ENCODE data around the gene PRR5L. TPM values are rescaled to one million over a fixed set of nuclear protein-coding genes. Genes with fewer than 3 reads are reported as not detected.

PRR5L gene
- total and polyA plus RNA-seq, 9 of the 15 experiments (the other 6 are each of a cell fraction or from before 2014, with no cell fraction given): 0.11 to 0.60 (median 0.36) TPM; not detected in 2

DNA sequence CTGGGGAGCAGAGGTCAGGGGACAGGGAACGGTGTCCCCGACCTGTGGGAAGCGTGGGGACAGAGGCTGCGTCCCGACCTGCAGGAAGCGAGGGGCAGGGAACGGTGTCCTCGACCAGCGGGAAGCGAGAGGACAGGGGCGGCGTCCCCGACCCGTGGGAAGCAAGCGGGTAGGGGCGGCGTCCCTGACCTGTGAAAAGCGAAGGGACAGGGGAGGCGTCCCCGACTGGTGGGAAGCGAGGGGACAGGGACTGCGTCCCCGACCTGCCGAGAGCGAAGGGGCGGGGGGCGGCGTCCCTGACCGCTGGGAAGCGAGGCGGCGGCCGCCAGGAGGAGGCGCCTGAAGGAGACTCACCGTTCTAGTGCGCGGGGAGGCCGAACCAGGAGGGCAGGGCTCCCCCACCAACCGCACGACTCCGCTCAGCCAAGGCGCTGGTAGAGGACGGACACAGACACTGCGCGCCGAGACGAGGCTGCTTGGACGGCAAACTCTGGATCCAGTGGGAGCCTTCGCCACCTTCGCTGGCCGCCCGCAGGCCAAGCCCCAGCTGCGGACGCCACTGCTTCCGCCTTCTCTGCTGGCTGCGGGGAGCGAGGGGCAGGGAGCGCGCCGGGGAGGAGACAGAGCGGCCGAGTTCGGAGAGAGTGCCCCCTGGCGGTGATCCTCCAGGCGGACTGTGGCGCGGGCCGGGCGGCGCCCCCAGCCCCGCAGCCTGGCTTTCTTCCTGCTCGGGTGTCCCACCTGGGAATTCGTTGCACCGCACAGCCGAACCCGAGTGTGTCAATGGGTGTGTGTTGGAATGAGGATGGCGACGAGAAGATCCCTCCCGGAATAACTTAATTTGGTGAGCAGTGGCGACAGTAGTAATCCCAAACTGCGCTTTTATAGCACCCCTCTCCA is 213.9 kb downstream of the PRR5L start, which contains the start of gene TRAF6 (continued):
- TF ChIP-seq ZNF76 (CRISPR knock-in tag; IDR thresholded peaks at IDR 0.05; ENCODE audit: borderline replicate concordance) (no peak), U2AF1 (optimal IDR thresholded peaks at IDR 0.05; ENCODE audit: low read depth, low read length) (peak; percentile 82), ZNF324 (CRISPR knock-in tag; IDR thresholded peaks at IDR 0.05) (no peak), THAP7 (CRISPR knock-in tag; IDR thresholded peaks at IDR 0.05) (no peak), MEF2A (IDR thresholded peaks at IDR 0.05; ENCODE audit: control insufficient read depth, low read depth, low read length) (no peak), FOXK2 (conservative IDR thresholded peaks at IDR 0.05 in 1 of 2, IDR thresholded peaks at IDR 0.05 in 1 of 2; ENCODE audit: low read depth in 2 of 2) (peak; percentile 15 to 40; a peak in 1 of 4 replicates), BMI1 (IDR thresholded peaks at IDR 0.05; ENCODE audit: low read length) (no peak), TAF15 (IDR thresholded peaks at IDR 0.05; ENCODE audit: low read depth, low read length) (no peak), SMARCB1 (IDR thresholded peaks at IDR 0.05; ENCODE audit: insufficient read length, low read depth) (no peak), MXI1 (IDR thresholded peaks at IDR 0.05; ENCODE audit: low read depth, low read length) (no peak), FOSL1 (tag; conservative IDR thresholded peaks at IDR 0.05) (no peak; the same call in none of the 2 replicates), RBM39 (optimal IDR thresholded peaks at IDR 0.05; ENCODE audit: low read depth, low read length) (no peak), BDP1 (IDR thresholded peaks at IDR 0.05; ENCODE audit: insufficient read depth, insufficient read length) (no peak), ZNF778 (CRISPR knock-in tag; IDR thresholded peaks at IDR 0.05) (no peak), KDM5B (IDR thresholded peaks at IDR 0.05; ENCODE audit: insufficient replicate concordance, low read depth, low read length) (peak; percentile 96), SRSF3 (IDR thresholded peaks at IDR 0.05; ENCODE audit: insufficient read depth, low read length) (no peak), SNRNP70 (optimal IDR thresholded peaks at IDR 0.05; ENCODE audit: low read depth, low read length) (no peak), NEUROD1 (IDR thresholded peaks at IDR 0.05; ENCODE audit: borderline replicate concordance, low read depth, low read length, partially characterized antibody) (peak; percentile 15)
- TF ChIP-seq, protein P1, sequence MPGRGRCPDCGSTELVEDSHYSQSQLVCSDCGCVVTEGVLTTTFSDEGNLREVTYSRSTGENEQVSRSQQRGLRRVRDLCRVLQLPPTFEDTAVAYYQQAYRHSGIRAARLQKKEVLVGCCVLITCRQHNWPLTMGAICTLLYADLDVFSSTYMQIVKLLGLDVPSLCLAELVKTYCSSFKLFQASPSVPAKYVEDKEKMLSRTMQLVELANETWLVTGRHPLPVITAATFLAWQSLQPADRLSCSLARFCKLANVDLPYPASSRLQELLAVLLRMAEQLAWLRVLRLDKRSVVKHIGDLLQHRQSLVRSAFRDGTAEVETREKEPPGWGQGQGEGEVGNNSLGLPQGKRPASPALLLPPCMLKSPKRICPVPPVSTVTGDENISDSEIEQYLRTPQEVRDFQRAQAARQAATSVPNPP (IDR thresholded peaks at IDR 0.05; ENCODE audit: borderline replicate concordance, insufficient read depth, insufficient read length): no peak
- TF ChIP-seq, protein P2, sequence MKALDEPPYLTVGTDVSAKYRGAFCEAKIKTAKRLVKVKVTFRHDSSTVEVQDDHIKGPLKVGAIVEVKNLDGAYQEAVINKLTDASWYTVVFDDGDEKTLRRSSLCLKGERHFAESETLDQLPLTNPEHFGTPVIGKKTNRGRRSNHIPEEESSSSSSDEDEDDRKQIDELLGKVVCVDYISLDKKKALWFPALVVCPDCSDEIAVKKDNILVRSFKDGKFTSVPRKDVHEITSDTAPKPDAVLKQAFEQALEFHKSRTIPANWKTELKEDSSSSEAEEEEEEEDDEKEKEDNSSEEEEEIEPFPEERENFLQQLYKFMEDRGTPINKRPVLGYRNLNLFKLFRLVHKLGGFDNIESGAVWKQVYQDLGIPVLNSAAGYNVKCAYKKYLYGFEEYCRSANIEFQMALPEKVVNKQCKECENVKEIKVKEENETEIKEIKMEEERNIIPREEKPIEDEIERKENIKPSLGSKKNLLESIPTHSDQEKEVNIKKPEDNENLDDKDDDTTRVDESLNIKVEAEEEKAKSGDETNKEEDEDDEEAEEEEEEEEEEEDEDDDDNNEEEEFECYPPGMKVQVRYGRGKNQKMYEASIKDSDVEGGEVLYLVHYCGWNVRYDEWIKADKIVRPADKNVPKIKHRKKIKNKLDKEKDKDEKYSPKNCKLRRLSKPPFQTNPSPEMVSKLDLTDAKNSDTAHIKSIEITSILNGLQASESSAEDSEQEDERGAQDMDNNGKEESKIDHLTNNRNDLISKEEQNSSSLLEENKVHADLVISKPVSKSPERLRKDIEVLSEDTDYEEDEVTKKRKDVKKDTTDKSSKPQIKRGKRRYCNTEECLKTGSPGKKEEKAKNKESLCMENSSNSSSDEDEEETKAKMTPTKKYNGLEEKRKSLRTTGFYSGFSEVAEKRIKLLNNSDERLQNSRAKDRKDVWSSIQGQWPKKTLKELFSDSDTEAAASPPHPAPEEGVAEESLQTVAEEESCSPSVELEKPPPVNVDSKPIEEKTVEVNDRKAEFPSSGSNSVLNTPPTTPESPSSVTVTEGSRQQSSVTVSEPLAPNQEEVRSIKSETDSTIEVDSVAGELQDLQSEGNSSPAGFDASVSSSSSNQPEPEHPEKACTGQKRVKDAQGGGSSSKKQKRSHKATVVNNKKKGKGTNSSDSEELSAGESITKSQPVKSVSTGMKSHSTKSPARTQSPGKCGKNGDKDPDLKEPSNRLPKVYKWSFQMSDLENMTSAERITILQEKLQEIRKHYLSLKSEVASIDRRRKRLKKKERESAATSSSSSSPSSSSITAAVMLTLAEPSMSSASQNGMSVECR (CRISPR knock-in tag; IDR thresholded peaks at IDR 0.05): peak; percentile 97
- TF ChIP-seq, protein P3, sequence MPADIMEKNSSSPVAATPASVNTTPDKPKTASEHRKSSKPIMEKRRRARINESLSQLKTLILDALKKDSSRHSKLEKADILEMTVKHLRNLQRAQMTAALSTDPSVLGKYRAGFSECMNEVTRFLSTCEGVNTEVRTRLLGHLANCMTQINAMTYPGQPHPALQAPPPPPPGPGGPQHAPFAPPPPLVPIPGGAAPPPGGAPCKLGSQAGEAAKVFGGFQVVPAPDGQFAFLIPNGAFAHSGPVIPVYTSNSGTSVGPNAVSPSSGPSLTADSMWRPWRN (IDR thresholded peaks at IDR 0.05; ENCODE audit: low read depth): no peak

Measured in K562 (cell line).